Esophagus squamous epithelium (tissue), 4 donors: ENCODE measurements around the gene HSF5.

Experiments
- POLR2A ChIP-seq, 4 donors: fragments of 450-650 bp; IDR thresholded peaks; one replicate each; pipeline ENCODE4 v1.6.1; 2017; ENCODE audit warnings: antibody characterized with exemption in 4 of 4, mild to moderate bottlenecking in 4 of 4, moderate library complexity in 3 of 4
- TF ChIP-seq, protein P1 (sequence below), 6 experiments: fragments of 450-650 bp in 4 of 6; fragments of 200-600 bp in 2 of 6; sonication (generic) in 2 of 6; IDR thresholded peaks; one replicate each; pipeline ENCODE4 v1.5.1; 2016 to 2019; ENCODE audit warnings: antibody characterized with exemption in 6 of 6, mild to moderate bottlenecking in 4 of 6, moderate library complexity in 4 of 6

DNA sequence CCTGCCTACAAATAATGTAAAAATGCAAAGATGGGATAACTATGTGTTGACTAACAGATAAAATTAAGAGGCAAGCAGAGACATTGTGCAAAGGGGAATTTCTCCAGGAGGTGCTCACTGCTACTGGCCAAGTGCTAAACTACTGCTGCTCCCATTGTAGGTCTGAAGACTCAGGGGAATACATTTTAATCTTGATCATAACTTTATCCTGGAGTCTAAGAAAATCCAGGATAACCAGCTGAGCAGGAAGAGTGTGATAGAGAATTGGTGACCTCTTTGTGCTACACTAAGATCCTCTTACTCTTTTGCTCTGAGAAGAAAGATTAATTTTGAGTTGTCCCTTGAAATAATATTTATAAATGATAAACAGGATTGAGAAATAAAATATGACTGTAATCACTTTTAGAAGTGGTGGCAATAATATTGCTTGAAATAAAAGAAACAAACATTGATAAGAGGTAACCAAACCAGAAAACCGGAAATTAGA lies 76.8 kb downstream of the HSF5 start:
- TF ChIP-seq POLR2A (IDR thresholded peaks at IDR 0.05): no peak
- TF ChIP-seq, protein P1, sequence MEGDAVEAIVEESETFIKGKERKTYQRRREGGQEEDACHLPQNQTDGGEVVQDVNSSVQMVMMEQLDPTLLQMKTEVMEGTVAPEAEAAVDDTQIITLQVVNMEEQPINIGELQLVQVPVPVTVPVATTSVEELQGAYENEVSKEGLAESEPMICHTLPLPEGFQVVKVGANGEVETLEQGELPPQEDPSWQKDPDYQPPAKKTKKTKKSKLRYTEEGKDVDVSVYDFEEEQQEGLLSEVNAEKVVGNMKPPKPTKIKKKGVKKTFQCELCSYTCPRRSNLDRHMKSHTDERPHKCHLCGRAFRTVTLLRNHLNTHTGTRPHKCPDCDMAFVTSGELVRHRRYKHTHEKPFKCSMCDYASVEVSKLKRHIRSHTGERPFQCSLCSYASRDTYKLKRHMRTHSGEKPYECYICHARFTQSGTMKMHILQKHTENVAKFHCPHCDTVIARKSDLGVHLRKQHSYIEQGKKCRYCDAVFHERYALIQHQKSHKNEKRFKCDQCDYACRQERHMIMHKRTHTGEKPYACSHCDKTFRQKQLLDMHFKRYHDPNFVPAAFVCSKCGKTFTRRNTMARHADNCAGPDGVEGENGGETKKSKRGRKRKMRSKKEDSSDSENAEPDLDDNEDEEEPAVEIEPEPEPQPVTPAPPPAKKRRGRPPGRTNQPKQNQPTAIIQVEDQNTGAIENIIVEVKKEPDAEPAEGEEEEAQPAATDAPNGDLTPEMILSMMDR (IDR thresholded peaks at IDR 0.05): no peak
